Type B pancreatic cell (in vitro differentiated cells): Measurements from ENCODE around the gene TTC28. TPM values are rescaled to one million over a fixed set of nuclear protein-coding genes. Genes with fewer than 3 reads are reported as not detected.
"Not testable (repeated sequence)": the region's sequence is repeated elsewhere in the genome, so short reads cannot be mapped to it uniquely, and the experiment has no call there.

Experiments
- DNase-seq: peaks from one replicate; pipeline ENCODE4 v3.0.0; 2021; ENCODE audit warnings: mixed read lengths; ENCODE audit not compliant: unreplicated experiment; ENCODE audit errors: extremely low spot score
- H3K27ac Mint-ChIP-seq: 2 replicates; pipeline ENCODE4 v1.8.0; 2021; ENCODE audit warnings: mild to moderate bottlenecking, mixed read lengths
- H3K27me3 Mint-ChIP-seq: 2 replicates; pipeline ENCODE4 v1.8.0; 2021; ENCODE audit warnings: mixed read lengths
- H3K36me3 Mint-ChIP-seq: 2 replicates; pipeline ENCODE4 v1.8.0; 2021; ENCODE audit warnings: mixed read lengths
- H3K4me1 Mint-ChIP-seq: one replicate; pipeline ENCODE4 v1.8.0; 2021; ENCODE audit warnings: mixed read lengths; ENCODE audit not compliant: unreplicated experiment
- H3K4me3 Mint-ChIP-seq: 2 replicates; pipeline ENCODE4 v1.8.0; 2021; ENCODE audit warnings: mild to moderate bottlenecking, mixed read lengths
- H3K9me3 Mint-ChIP-seq: 2 replicates; pipeline ENCODE4 v1.8.0; 2021; ENCODE audit warnings: mixed read lengths
- total RNA-seq: library from RNA; stranded (reverse); gene quantifications from 2 replicates; pipeline ENCODE4 v1.2.1, GENCODE V29; 2021; ENCODE audit warnings: low replicate concordance
- TF ChIP-seq, protein P1 (sequence below): fragments of 200-600 bp; sonication (generic); conservative IDR thresholded peaks from 2 replicates; pipeline ENCODE4 v1.5.0; 2021; ENCODE audit warnings: antibody characterized with exemption, mild to moderate bottlenecking

Gene TTC28
- total RNA-seq, 1 donor from 2014 or later, result 59.2 TPM

- no peak overlapping the region for H3K27ac Mint-ChIP-seq
- TF ChIP-seq, protein P1, sequence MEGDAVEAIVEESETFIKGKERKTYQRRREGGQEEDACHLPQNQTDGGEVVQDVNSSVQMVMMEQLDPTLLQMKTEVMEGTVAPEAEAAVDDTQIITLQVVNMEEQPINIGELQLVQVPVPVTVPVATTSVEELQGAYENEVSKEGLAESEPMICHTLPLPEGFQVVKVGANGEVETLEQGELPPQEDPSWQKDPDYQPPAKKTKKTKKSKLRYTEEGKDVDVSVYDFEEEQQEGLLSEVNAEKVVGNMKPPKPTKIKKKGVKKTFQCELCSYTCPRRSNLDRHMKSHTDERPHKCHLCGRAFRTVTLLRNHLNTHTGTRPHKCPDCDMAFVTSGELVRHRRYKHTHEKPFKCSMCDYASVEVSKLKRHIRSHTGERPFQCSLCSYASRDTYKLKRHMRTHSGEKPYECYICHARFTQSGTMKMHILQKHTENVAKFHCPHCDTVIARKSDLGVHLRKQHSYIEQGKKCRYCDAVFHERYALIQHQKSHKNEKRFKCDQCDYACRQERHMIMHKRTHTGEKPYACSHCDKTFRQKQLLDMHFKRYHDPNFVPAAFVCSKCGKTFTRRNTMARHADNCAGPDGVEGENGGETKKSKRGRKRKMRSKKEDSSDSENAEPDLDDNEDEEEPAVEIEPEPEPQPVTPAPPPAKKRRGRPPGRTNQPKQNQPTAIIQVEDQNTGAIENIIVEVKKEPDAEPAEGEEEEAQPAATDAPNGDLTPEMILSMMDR, result no peak
- H3K4me3 Mint-ChIP-seq, result no peak overlapping the region
- no peaks in the 10 kb centered on the region for H3K36me3 Mint-ChIP-seq
- H3K27me3 Mint-ChIP-seq, result no peaks in the 10 kb centered on the region
- DNase-seq, result no peak
- no peaks in the 10 kb centered on the region for H3K9me3 Mint-ChIP-seq
- peaks cover 37% of the 10 kb centered on the region for H3K4me1 Mint-ChIP-seq
Observed at GRCh38 chr22:28204382-28204781, 475.3 kb downstream of the TTC28 start.

DNA sequence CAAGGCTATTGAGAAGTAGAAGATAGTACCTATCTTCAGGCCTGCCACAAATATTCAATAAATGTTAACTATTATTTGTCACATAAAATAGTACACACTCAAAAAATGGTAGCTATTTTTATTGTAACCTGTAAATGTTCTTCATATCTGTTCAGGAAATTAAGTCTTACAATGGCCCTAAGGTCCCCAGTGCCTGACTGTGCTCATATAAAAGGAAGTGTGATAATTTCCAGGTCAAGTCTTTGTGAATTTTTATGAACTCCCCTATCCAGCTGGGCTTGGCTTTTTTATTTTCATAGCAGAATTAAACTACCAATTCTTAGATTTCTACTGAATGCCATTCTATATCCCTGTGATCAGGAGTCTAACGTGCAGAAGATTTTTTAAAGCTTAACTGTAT lies 476.4 kb downstream of the TTC28 start:
- no peak for DNase-seq
- Mint-ChIP-seq H3K9me3 (no peaks in the 10 kb centered on the region), H3K36me3 (no peaks in the 10 kb centered on the region), H3K27me3 (no peaks in the 10 kb centered on the region), H3K4me1 (peaks cover 29% of the 10 kb centered on the region), H3K27ac (no peak overlapping the region), H3K4me3 (no peak overlapping the region)
- TF ChIP-seq, protein P1, result no peak

DNA sequence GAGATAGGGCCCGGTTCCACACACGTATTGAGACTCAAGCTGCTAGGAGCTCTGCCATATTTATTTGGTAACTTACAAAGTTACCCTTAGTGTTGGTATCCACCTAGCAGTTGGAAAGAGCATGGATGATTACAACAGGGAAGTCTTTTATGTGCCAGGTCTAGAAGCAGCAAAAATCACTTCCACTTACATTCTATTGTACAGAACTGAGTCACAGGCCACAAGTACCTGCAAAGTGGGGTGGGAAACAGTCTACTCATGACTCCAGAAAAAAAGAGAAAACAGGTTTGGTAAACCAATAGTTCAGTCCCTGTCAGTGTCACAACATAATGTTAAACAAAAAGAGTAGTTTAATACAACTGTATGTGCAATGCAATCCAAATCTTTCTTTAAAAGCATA lies 480.9 kb downstream of the TTC28 start:
- Mint-ChIP-seq H3K36me3 (peaks cover 4% of the 10 kb centered on the region), H3K27me3 (no peaks in the 10 kb centered on the region), H3K9me3 (peaks cover 5% of the 10 kb centered on the region), H3K4me1 (peaks cover 9% of the 10 kb centered on the region), H3K27ac (no peak overlapping the region), H3K4me3 (no peak overlapping the region)
- no peak for DNase-seq
- TF ChIP-seq, protein P1, result no peak

- H3K9me3 Mint-ChIP-seq, H3K4me3 Mint-ChIP-seq, H3K27me3 Mint-ChIP-seq, H3K27ac Mint-ChIP-seq, DNase-seq: not testable (repeated sequence)
- H3K36me3 Mint-ChIP-seq, result peaks cover 22% of the 10 kb centered on the region
- peaks cover 14% of the 10 kb centered on the region for H3K4me1 Mint-ChIP-seq
Observed at GRCh38 chr22:28191571-28191970, 488.1 kb downstream of the TTC28 start.

GRCh38 chr22:28188178-28188879 lies 491.3 kb downstream of the TTC28 start:
- Mint-ChIP-seq H3K36me3 (peaks cover 14% of the 10 kb centered on the region), H3K4me3 (no peak overlapping the region), H3K27ac (no peak overlapping the region), H3K27me3 (no peaks in the 10 kb centered on the region), H3K9me3 (peaks cover under 1% of the 10 kb centered on the region), H3K4me1 (peaks cover 19% of the 10 kb centered on the region)
- DNase-seq, result no peak
- TF ChIP-seq, protein P1, result no peak

DNA sequence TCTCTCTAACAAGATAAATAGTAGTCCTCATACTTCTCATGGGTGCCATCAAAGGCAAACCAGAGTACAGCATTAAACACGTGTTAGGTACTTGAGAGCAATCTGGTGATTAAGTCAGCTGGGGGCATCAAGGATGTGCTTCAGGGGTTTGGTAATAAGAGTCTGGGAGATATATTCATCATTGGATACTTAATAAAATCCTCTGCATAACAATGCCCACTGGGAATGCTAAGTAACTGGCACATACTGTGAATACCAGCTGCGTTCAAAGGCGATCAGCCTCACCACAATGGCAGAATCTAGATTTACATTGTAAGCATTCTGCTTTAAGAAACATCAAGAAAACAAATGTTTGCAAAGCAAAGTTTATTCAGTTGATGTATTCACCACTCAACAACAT lies 492.0 kb downstream of the TTC28 start:
- DNase-seq, result no peak
- Mint-ChIP-seq H3K27me3 (no peaks in the 10 kb centered on the region), H3K4me3 (no peak overlapping the region), H3K9me3 (no peaks in the 10 kb centered on the region), H3K27ac (no peak overlapping the region), H3K4me1 (peaks cover 19% of the 10 kb centered on the region), H3K36me3 (peaks cover 9% of the 10 kb centered on the region)
- TF ChIP-seq, protein P1, result no peak
